RPMI8226 (cell line): ENCODE measurements around the gene AP5Z1.
"Not testable (repeated sequence)": the region's sequence is repeated elsewhere in the genome, so short reads cannot be mapped to it uniquely, and the experiment has no call there.

Source experiments
- DNase-seq: peaks from one replicate; pipeline ENCODE4 v3.0.0-alpha.2; 2015

AP5Z1 gene

GRCh38 chr7:4788627-4789189 lies 13.3 kb downstream of the AP5Z1 start:
- no peak for DNase-seq

GRCh38 chr7:4789194-4790077 lies 14.0 kb downstream of the AP5Z1 start:
- no peak for DNase-seq

GRCh38 chr7:4790078-4790465 lies 14.6 kb downstream of the AP5Z1 start:
- DNase-seq = no peak

GRCh38 chr7:4790516-4790991 lies 15.1 kb downstream of the AP5Z1 start:
- DNase-seq = no peak

GRCh38 chr7:4791101-4791737 lies 15.8 kb downstream of the AP5Z1 start:
- DNase-seq = no peak

GRCh38 chr7:4791738-4792536 lies 16.5 kb downstream of the AP5Z1 start:
- DNase-seq = no peak

- no peak for DNase-seq
Observed at GRCh38 chr7:4792537-4793126, 17.2 kb downstream of the AP5Z1 start.

GRCh38 chr7:4793385-4793993 lies 18.1 kb downstream of the AP5Z1 start:
- DNase-seq = not testable (repeated sequence)

GRCh38 chr7:4794171-4794570 lies 18.7 kb downstream of the AP5Z1 start:
- not testable (repeated sequence) for DNase-seq

- DNase-seq = no peak
Observed at GRCh38 chr7:4794591-4795350, 19.3 kb downstream of the AP5Z1 start.

- no peak for DNase-seq
Observed at GRCh38 chr7:4796453-4796852, 21.0 kb downstream of the AP5Z1 start.

- DNase-seq = peak; percentile 66
Observed at GRCh38 chr7:4797858-4798705, 22.7 kb downstream of the AP5Z1 start.

GRCh38 chr7:4798706-4799235 lies 23.3 kb downstream of the AP5Z1 start:
- no peak for DNase-seq

- peak; percentile 66 for DNase-seq
Observed at GRCh38 chr7:4799508-4800268, 24.3 kb downstream of the AP5Z1 start.

- peak; percentile 57 for DNase-seq
Observed at GRCh38 chr7:4800487-4800886, 25.1 kb downstream of the AP5Z1 start.

GRCh38 chr7:4800926-4801838 lies 25.8 kb downstream of the AP5Z1 start:
- no peak for DNase-seq

- DNase-seq = no peak
Observed at GRCh38 chr7:4801839-4802231, 26.4 kb downstream of the AP5Z1 start.

- DNase-seq = not testable (repeated sequence)
Observed at GRCh38 chr7:4802577-4802976, 27.2 kb downstream of the AP5Z1 start.
